GM21576 (cell line): ENCODE results near the gene EPS8.
"Not testable (repeated sequence)": the region's sequence is repeated elsewhere in the genome, so short reads cannot be mapped to it uniquely, and the experiment has no call there.

Experiments
- ATAC-seq: cut with Tn5 transposase; IDR thresholded peaks from one replicate; pipeline ENCODE4 v1.9.1; 2021; ENCODE audit warnings: mild to moderate bottlenecking, moderate library complexity; ENCODE audit not compliant: unreplicated experiment

EPS8 gene

DNA sequence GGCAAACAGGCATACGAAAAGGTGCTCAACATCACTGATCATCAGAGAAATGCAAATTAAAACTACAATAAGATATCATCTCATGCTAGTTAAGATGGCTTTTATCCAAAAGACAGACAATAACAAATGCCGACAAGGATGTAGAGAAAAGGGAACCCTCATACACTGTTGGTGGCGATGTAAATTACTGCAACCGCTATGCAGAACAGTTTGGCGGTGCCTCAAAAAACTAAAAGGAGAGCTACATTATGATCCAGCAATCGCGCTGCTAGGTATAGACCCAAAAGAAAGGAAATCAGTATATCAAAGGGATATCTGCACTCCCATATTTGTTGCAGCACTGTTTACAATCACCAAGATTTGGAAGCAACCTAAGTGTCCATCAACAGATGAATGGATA, 27.0 kb downstream of the EPS8 start:
- ATAC-seq, result not testable (repeated sequence)

DNA sequence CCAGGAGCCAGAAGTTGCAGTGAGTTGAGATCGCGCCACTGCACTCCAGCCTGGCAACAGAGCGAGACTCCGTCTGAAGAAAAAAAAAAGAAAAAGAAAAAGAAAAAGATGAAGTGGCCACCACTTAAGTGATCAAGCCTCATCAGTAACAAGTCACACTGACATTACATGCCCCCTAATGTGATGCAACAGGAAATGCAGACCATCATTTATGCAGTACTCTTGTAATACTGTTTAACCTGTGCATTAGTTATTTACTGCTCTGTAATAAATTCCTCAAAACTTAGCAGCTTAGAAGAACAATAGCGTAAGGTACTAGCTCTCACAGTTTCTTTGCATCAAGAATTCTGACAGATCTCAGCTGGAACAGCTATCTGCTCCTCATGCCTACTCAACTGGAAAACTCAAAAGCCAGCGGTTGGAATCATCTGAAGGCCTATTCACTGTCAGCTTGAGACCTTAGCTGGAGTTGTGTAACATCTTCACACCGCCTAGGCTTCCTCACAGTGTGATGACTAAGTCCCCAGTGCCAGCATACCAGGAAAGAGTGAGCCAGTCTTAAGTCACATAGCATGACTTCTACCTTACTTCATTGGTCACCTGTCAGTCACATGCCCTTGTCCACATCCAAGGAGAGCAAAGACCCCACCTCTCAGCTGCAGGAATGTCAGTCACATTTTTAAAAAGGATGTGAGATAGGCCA, 31.5 kb downstream of the EPS8 start:
- no peak for ATAC-seq

DNA sequence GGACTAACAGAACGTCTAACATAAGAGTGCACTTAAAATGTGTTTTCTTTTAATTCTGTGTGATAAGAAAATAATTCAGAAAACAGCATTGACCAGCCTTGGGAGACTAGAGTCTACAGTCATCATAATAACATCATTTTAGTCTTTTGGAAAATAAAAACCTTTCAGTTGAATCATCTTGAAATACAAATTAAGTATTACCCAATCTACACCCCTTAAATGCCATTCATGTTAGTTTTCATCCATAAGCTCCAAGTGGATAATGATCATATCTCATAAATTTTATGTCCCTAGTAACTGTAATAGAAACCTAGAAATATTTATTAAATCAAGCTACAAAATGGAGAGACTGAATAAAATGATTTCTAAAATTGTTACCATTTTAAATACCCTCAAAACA, 32.4 kb downstream of the EPS8 start:
- no peak for ATAC-seq

- ATAC-seq, result no peak
Measured at GRCh38 chr12:15754233-15754632, 35.0 kb downstream of the EPS8 start.

DNA sequence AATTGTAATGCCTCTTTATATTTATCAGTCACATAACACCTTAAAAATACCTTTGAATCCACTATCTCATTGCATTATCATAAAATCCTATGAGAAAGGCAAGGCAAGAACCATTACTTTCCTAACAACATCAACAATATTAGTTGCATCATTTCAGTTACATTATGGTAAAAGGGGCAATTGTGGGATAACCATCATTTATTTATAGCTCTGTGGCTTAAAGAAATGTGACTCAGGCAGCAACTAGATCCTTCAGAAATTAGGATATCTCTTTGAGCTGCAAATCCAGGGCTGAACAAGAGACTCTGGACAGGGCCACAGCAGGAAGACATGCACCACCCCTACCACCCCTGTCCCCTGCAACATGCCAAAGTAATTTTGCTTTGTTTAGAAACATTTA, 36.4 kb downstream of the EPS8 start:
- no peak for ATAC-seq

GRCh38 chr12:15751741-15752140, 37.4 kb downstream of the EPS8 start:
- no peak for ATAC-seq

DNA sequence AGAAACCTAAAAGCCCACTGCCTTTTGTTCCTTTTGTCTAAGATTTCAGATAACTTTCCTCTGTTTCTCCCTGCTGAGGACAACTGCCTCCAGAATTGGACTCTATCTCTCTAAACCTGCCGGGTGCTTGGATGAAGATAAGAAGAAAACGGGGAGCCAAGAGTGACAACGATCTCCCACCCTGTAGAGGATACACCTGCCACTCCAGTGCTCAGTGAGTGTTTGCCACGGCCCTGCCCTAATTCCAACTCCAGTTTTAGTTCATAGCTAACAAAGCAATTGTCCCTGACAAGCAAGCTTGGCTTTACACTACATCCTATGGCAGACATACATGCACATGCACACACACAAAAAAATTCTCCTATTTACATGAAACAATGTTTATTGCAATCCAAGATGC, 39.3 kb downstream of the EPS8 start:
- no peak for ATAC-seq

- ATAC-seq, result not testable (repeated sequence)
Measured at GRCh38 chr12:15741870-15742269, 47.3 kb downstream of the EPS8 start.

GRCh38 chr12:15741082-15741481, 48.1 kb downstream of the EPS8 start:
- no peak for ATAC-seq

DNA sequence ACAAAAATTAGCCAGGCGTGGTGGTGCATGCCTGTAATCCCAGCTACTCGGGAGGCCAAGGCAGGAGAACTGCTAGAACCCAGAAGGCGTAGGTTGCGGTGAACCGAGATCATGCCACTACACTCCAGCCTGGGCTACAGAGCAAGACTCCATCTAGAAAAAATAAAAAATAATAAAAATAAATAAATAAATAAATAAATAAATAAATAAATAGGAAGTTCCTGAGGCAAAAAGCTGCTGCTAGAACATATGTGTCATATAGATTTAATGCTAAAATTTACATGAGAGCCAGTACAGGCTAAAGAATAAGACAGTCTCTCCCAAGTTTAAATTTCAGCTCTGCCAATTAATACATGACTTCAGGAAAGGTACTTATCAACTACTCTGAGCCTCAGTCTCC, 48.8 kb downstream of the EPS8 start:
- not testable (repeated sequence) for ATAC-seq

GRCh38 chr12:15738438-15739015, 50.7 kb downstream of the EPS8 start:
- ATAC-seq, result no peak

DNA sequence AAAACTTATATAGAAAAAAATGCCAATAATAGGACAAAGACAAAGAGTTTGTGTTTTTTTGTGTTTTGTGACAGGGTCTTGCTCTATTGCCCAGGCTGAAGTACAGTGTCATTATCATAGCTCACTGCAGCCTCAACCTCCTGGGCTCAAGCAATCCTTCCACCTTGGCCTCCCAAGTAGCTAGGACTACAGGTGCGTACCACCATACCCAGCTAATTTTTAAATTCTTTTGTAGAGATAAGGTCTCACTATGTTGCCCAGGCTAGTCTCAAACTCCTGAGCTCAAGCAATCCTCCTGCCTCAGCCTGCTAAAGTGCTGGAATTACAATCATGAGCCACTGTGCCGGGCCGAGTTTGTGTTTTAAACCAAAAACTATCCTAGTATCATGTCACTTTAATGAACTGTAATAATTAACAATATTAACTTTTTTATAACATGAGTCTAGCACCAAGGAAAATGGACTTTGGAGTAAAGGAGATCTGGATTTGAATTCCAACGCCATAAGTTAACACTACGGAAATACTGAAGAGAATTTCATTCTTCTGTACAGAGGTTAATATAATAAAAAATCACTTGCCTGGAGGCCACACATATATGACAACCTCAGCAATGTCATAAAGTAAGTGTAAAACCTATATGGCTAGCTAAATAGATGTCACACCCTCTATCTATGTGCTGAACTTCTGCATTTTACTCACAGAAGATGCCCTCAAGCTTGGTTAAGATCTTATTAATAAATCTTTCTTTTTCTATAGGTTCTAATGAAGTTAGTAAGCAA, 53.2 kb downstream of the EPS8 start:
- ATAC-seq, result no peak

DNA sequence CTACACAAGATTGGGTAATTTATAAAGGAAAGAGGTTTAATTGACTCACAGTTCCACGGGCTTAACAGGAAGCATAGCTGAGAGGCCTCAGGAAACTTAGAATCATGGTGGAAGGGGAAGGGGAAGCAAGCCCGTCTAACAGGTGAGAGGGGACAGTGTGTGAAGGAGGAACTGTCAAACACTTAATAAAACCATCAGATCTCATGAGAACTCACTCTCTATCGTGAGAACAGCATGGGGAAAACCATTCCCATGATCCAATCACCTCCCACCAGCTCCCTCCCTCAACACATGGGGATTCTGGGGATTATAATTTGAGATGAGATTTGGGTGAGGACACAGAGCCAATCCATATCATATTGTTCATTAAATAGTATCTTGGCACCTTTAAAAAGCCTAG, 56.1 kb downstream of the EPS8 start:
- no peak for ATAC-seq

GRCh38 chr12:15732341-15733061, 56.7 kb downstream of the EPS8 start:
- ATAC-seq, result no peak

GRCh38 chr12:15731940-15732339, 57.2 kb downstream of the EPS8 start:
- ATAC-seq, result no peak

DNA sequence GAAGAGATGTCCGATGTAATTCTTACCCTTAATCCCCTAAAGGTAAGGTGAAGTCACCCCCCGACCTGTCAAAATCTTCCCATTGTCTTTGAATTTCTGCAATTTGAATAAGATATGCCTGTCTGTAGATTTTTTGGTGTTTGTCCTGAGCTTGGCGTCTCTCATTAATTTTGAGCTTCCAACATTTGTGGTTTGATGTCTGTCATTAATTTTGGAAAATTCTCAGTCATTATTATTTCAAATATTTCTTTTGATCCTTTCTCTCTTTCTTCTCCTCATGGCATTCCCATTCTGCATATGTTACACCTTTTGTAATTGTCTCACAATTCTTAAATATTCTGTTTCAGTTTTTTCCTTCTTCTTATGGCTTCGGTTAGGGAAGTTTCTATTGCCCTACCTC, 60.1 kb downstream of the EPS8 start:
- ATAC-seq, result no peak

- no peak for ATAC-seq
Measured at GRCh38 chr12:15728118-15728598, 61.0 kb downstream of the EPS8 start.

DNA sequence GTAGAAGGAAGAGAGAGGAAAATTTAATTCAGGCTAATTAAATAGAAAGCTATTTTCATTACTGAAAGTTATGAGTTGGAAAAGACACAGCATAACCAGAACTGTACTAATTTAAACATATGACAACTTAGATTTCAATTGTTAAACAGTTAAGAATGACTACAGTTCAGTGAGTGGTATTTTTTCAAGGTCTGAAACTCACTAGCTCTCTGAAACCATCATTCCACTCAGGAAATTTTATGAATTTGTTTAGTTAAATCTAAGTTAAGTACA, 62.4 kb downstream of the EPS8 start:
- ATAC-seq, result no peak

- no peak for ATAC-seq
Measured at GRCh38 chr12:15726027-15726877, 62.9 kb downstream of the EPS8 start.

DNA sequence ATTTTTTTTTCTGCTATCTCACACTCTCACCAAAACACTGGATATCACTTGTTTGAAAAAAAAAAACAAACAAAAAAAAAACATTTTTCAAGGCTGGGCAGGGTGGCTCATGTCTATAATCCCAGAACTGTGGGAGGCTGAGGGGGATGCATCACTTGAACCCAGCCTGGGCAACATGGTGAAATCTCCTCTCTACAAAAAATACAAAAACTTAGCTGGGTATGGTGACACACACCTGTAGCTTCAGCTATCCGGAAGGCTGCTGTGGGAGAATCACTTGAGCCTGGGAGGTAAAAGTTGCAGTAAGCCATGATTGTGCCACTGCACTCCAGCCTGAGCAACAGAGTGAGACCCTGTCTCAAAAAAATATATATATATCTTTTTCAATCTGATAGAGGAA, 66.2 kb downstream of the EPS8 start:
- ATAC-seq, result no peak
